Activated CD4-positive, alpha-beta T cell treated with anti-CD3 and anti-CD28 coated beads, Interleukin-2, amount 50 U/mL, for 1 hour (primary cell): ENCODE results near the gene CDC27.
"Not testable (repeated sequence)": the region's sequence is repeated elsewhere in the genome, so short reads cannot be mapped to it uniquely, and the experiment has no call there.

ENCODE experiments used
- DNase-seq: peaks from one replicate; pipeline ENCODE4 v3.0.0-alpha.2; 2020

The CDC27 gene

DNA sequence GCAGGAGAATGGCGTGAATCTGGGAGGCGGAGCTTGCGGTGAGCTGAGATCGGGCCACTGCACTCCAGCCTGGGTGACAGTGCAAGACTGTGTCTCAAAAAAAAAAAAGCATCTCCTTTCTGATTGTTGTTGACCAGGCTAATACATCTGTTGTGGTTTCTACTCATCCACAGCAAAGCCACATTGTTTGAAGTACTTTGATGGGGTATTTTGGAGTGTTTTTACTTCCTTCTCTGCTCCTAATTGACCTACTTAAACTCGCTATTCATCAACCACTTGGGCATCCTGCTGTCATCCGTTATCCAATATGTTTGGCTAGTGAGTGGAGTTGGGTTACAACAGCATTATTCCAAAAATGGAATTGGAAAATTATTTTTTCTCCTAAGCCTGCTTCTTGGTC, 3.5 kb upstream of the CDC27 start:
- no peak for DNase-seq

DNA sequence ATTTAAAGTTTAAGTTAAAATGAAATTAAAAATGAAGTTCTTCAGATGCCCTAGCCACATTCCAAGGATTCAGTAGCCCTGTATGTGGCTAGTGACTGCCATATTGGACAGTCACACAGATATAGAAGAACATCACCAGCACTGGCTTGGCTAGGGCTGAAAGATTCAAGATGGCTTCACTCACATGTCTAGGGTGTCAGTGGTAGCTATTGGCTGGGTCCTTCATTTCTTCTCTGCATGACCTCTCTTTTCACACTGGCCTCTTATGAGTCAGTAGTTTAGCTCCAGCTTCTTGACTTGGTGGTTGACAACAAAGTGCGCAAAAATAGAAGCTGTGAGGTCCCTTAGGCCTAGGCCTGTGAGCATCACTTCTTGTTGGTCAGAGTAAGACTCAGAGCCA, 1.7 kb upstream of the CDC27 start:
- no peak for DNase-seq

DNA sequence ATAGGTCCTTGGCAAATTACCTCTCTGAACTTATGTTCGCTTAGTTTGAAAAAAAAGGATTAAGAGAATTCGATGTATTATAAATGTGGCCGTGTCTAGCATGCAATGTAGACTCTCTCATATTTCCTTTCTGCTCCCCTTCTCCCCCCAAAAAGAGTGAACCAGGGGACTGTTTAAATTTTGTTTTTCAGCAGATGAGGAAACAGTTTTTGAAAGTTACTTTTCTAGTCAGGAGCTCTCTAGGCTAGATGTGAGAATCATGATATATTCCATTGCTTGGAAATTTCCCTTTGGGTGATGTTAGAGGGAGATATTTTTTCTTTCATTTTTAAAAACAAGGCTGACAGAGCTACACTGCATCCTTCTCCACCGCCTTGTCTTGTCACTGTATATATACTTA, 1.1 kb upstream of the CDC27 start:
- DNase-seq: no peak

DNA sequence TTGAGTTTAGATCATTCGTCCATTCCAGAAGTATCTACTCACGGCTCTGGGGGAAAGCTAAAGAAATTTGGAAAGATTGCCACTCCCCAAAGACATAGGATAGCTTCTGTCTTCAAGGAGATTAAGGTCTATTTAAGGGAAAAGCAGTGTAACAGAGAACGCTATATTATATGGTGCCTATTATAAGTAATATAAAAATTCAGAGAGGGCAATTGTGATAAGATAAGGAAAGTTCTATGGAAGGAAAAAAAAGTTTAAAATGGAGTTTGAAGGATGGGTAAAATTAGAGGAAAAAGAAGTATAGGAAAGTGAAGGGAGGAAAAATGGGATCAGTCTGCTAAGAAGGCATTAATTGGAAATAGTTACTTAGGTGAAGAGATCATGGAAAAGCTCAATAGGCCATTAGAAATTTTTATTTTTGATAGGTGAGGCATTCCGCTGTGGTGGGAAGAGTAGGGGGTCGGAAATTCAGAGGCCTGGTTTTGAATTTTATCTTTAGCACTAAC, 690 bp upstream of the CDC27 start:
- DNase-seq: no peak

DNA sequence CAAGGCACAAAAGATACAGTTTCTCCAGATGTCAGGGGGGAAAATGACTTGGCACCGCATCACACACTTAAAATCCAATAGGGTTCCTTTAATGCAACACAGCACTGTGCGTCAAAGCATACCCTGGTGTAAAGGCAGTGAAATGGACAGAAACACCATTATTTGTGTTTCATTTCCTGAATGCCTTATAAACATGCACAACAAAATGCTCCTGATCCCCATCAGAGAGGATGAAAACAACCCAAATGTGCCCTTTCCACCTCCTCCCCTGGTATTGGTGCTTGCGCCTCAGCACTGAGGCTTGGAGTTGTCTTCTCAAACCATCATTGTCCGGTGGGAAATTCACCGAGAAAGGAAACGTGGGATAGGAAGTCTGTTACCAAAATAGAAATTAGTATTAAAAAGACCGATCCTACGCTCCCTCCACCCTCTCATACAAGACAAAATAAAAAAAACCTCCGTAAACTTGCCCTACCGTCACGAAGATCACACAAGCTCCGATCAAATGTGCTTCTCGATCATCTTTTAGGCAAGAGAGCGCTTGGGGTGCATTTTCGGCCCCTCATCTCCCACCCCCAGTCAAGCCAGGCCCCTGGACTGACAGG, 722 bp downstream of the CDC27 start:
- no peak for DNase-seq

DNA sequence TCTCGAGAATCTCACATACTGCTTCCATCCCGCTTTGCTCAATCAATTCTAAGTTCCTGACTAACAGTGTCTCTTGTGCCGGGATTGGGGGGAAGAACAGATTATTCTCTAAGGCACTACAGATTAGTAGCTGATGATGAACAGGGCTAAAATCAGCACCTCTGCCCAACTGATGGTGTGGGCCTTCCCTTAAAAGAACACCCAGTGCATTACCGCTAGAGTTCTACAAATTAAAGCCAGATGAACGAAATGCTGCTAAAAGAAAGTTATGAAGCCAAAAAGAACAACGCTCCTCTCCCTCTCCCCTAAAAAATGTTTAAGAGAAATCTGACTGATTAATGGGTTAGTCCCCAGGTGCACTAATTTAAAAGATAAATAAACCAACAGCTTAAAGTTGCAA, 4.4 kb downstream of the CDC27 start:
- no peak for DNase-seq

DNA sequence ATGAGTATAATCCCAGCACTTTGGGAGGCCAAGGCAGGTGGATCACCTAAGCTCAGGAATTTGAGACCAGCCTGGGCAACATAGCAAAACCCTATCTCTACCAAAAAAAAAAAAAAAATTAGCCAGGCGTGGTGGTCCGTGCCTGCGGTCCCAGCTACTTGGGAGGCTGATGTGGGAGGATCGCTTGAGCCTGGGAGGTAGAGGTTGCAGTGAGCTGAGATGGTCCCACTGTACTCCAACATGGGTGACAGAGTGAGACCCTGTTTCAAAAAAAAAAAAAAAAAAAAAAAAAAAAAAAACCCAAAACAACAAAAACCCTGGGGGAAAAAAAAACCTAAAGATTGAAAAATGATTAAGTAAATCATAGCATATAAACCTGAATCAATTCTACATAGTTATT, 8.1 kb downstream of the CDC27 start:
- not testable (repeated sequence) for DNase-seq

DNA sequence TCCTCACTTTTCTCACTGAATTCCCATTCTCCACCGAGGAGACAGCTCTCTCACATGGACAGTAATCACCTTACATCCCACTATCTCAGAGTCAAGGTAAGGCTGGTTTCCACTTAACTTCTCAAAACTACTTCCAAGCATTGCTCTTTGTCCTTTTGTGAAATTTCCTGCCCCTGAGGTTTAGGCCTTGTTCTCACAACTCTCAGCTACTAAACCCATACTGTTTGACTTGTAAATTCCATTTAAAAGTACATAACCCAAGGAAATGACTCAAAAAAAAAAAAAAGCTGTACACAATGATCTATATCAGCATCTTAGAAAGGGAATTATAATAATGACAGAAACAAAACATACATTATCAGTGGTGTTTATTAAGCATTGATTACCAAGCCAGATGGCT, 8.8 kb downstream of the CDC27 start:
- DNase-seq: no peak

DNA sequence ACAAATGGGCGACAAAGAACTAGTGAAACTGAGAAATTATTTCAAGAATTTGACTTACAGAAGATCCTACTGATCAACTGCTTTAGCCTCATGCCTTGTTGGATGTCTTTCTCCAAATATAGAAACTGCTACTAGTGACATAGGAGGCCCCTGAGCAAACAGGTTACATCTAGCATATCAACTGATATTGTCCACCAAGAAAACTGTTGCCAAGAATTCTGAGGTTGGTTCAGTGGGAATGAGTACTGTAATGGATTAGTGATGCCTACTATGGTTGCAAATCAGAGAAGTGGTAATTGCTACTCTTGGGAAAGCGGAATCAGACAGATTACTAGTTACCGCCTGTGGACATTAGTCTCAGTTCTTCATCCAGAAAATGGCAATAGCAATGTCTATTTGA, 10.0 kb downstream of the CDC27 start:
- no peak for DNase-seq

DNA sequence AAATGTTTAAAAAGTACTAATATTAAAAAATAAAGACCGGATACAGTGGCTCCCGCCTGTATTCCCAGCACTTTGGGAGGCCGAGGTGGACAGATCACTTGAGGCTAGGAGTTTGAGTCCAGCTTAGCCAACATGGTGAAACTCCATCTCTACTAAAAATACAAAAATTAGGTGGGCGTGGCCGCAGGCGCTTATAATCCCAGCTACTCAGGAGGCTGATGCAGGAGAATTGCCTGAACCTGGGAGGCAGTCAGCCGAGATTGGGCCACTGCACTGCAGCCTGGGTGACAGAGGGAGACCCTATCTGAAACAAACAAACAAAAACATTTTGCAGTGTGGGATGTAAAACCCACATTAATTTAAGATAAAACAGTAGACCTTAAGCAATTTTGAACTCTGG, 11.8 kb downstream of the CDC27 start:
- DNase-seq: no peak

DNA sequence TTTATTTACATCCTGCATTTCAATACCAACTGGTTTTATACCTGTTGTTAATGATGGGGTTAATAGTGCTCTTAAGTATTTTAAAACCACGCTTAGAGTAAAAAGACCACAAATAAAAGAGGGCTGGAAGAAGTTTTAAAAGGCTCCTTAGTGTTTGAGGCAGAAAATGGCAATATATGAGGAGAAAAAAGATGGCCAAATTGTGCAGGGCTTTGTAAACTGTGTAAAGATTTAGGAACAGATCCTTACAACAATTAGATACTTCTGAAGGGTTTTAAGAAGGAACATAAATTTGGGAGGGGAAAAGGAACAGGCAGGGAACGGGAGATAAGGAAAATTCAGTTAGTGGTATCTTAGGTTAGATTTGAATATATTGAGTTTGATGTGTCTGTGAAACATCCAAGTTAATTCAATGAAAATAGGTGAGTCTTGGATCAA, 12.7 kb downstream of the CDC27 start:
- DNase-seq: no peak

DNA sequence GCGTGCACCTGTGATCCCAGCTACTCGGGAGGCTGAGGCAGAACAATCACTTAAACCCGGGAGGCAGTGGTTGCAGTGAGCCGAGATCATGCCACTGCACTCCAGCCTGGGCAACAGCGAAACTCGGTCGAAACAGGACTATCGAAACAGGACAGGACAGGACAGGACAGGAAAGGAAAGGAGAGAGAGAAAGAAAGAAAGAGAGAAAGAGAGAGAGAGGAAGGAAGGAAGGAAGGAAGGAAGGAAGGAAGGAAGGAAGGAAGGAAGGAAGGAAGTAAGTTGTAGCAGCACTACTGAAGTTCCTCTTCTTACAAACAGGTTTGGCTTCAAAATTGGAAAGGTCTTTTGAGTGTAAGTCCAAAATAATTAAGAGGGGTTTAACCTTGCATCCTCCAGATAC, 14.3 kb downstream of the CDC27 start:
- not testable (repeated sequence) for DNase-seq

DNA sequence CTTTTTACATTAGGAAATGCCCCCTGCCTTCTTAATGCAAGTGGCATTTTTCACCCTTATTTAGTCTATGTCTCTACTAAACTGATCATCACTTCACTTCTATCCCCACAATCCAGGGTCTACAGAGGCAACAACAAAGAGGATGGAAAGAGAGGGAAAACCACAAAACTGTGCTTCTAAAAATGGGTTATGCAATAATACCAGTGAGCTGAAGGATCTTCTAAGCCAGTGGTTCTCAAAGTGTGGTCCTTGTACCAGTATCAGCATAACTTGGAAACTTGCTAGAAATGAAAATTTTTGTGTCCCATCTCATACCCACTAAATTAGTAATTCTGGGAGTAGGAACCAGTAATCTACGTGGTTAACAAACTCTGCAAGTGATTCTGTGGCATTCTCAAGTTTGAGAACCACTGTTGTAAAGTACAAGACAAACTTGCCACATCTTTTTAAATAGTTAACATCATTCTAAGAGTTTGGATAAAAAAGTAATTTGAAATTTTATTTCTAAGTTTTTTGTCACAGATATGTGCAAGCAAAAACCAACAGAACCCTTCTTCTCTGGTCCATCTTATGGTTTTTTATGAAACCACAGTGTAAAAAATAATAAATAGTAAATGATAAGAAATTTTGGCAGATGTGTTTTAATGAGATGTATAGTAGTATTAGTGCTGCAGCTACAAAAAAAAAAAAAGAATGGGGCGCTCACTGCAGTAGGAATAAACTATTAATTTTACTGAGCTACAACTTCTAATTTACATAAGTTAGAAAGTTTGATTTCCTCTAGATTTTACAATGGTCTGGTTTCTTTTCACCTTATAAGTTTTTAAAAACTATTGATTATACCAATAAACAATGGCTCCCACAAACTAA, 16.2 kb downstream of the CDC27 start:
- no peak for DNase-seq

DNA sequence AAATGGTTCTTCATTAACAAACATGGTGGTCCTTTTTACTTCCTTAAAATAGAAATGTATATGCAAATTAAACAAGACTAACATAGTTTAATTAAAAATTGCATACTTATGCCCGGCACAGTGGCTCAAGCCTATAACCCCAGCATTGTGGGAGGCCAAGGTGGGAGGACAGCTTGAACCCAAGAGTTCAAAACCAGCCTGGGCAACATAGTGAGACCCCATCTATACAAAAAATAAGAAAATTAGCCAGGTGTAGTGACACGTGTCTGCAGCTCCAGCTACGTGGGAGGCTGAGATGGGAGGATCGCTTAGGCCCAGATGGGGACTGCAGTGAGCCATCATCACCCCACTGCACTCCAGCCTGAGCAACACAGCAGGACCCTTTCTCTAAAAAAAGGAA, 18.4 kb downstream of the CDC27 start:
- DNase-seq: no peak

DNA sequence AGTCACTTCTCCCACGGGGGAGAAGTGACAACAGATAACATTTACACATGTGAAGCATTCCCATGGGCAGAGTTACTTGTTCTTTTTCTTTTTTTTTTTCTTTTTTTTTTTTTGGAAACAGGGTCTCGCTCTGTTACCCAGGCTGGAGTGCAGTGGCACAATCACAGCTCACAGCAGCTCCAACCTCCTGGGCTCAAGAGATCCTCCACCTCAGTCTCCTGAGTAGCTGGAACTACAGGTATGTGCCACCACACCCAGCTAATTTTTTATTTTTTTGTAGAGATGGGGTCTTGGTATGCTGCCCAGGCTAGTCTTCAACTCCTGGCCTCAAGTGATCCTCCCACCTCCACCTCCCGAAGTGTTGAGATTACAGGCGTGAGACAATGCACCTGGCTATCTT, 20.2 kb downstream of the CDC27 start:
- DNase-seq: not testable (repeated sequence)

DNA sequence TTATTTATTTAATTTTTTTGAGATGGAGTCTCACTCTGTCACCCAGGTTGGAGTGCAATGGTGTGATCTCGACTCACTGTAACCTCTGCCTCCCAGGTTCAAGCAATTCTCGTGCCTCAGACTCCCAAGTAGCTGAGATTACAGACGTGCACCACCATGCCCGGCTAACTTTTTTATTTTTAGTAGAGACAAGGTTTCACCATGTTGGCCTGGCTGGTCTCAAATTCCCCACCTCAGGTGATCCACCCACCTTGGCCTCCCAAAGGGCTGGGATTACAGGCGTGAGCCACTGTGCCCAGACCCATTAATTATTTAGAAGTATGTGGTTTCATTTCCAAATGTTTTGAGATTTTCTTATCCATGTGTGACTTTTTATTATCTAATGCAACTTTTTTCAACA, 22.2 kb downstream of the CDC27 start:
- DNase-seq: not testable (repeated sequence)

DNA sequence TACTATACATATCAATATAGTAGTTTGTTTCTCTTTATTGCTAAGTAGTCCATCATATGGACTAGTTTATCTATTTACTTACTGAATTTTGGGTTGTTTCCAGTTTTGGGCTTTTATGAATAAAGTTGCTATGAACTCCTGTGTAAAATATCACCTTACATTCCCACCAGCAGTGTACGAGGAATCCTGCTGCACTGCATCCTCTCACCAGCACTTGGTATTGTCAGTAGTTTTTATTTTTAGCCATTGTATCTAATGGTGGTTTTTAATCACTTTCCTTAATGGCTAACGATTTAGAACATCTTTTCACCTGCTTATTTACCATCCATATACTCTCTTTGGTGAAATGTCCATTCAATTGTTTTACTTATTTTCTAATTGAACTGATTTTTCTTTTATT, 24.0 kb downstream of the CDC27 start:
- DNase-seq: no peak

DNA sequence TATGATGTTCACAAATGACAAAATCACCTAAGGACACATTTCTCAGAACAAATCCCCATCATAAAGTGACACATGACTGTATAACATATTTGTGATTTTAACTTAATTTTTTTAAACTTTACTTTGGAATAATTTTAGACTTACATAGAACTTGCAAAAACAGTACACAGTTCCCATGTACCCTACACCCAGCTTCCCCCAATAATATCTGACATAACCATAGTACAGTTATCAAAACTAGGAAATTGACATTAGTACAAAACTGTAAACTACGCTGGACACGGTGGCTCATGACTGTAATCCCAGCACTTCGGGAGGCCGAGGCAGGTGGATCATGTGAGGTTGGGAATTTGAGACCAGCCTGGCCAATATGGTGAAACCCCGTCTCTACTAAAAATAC, 24.8 kb downstream of the CDC27 start:
- DNase-seq: no peak

DNA sequence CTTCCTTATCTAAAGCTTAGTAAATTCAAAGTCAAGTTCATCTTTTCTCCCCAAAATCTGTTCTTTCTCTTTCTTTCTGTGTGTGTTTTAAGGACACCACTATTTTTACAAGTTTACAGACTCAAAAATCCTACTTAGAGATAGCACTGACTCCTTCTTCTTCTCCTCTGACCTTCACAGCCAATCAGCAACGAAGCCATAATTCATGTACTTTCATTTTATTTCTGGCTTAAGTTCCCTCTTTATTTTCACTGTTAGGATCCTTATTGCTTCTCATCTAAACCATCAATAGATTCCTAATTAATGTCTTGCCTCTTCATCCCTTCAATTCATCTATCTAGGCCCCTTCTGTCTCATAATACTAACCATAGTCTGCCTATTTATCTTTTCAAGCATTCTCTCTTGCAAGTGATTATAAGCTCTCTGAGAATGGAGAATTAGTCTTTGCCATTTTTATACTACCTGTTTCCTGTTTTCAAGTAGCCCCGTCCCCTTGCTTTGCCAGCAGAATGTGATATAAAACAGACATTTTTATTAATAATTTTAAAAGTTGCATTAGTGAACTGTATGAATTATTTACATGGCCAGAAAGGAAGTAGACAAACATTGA, 27.0 kb downstream of the CDC27 start:
- no peak for DNase-seq

DNA sequence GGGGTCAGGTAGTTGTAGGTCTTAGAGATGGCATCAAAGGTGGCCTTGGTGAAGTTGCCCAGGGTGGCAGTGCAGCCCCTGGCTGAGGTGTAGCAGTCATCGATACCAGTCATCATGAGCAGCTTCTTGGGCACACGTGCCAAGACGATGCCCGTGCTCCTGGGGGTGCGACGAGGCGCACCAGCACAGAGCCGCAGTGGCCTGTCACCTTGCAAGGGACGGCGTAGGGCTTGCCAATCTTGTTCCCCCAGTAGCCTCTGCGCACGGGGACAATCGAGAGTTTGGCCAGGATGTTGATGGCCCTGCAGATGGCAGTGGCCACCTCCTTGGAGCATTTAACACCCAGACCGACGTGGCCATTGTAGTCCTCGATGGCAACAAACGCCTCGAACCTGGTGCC, 29.8 kb downstream of the CDC27 start:
- no peak for DNase-seq

DNA sequence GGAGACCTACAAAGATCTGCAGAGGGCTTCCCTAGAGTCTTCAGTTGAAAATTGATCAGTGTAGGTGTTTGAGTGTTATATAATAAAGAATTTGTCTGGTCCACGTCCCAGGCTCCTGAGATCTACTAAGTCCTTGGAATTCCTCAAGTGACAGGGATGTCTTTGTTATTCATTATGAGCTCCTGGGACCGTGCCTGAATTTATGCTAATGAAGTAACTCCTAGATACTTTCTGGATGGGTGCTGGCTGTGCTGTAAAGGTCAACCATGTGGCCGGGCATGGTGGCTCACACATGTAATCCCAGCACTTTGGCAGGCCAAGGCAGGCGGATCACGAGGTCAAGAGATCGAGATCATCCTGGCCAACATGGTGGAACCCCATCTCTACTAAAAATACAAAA, 43.7 kb downstream of the CDC27 start:
- no peak for DNase-seq

DNA sequence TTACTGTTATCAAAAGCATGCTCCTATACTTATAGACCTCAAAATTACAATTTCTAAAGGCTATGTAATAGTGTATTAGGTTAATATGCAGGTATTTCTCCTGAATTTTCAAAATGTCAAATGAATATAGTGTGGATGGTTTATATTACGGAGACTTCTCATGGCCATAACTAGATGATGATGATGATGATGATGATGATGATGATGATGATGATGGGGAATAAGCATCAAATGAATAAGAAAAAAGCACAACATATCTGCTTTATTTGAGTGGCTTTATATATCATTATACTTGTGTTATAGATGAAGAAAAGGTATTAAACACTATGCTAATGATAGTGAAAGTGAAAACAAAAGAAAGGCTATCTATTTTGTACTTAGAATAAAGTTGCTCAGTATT, 53.9 kb downstream of the CDC27 start:
- no peak for DNase-seq

DNA sequence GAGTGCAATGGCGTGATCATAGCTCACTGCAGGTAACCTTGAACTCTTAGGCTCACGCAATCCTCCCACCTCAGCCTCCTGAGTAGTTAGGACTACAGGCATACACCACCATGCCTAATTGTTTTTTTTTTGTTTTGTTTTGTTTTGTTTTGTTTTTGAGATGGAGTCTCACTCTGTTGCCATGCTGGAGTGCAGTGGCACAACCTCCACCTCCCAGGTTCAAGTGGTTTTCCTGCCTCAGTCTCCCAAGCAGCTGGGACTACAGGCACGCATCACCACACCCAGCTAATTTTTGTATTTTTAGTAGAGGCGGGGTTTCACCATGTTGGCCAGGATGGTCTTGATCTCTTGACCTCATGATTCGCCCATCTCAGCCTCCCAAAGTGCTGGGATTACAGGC, 54.7 kb downstream of the CDC27 start:
- not testable (repeated sequence) for DNase-seq

DNA sequence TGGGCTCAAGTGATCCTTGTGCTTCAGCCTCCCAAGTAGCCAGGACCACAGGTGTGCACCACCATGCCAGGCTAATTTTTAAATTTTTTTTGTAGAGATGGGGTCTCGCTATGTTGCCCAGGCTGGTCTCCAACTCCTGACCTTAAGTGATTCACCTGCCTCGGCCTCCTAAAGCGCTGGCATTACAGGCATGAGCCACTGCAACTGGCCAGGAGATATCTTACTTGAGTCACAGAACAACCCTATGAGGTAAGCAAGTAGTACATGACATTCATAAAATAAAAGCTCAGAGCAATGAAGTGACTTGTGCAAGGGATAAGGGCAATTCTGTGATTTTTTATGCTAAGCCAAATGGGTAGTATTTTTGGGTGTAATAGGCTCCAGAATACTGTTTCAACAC, 57.3 kb downstream of the CDC27 start:
- no peak for DNase-seq
